ENCODE measurements around the gene KRT6B.

The KRT6B gene

GRCh38 chr12:52435659-52435999, 16.3 kb downstream of the KRT6B start:
- DNase-seq: no peak

GRCh38 chr12:52434760-52435530, 17.0 kb downstream of the KRT6B start:
- DNase-seq: no peak

GRCh38 chr12:52434081-52434733, 17.7 kb downstream of the KRT6B start, which contains the start of gene KRT75:
TSS of gene KRT75 (minus strand) at chr12:52434371. CDS start at chr12:52434304, 67 bp downstream.
- DNase-seq: no peak

- no peak for DNase-seq
These were observed 18.4 kb downstream of the KRT6B start for GRCh38 chr12:52433501-52434080.

GRCh38 chr12:52432559-52433207, 19.3 kb downstream of the KRT6B start:
- no peak for DNase-seq

GRCh38 chr12:52428121-52428520, 23.8 kb downstream of the KRT6B start:
- DNase-seq: no peak

GRCh38 chr12:52427083-52427482, 24.9 kb downstream of the KRT6B start:
- DNase-seq: no peak

- no peak for DNase-seq
These were observed 25.9 kb downstream of the KRT6B start for GRCh38 chr12:52426034-52426433.

GRCh38 chr12:52425466-52425865, 26.5 kb downstream of the KRT6B start:
- no peak for DNase-seq

- DNase-seq: peak; percentile 37
These were observed 28.1 kb downstream of the KRT6B start for GRCh38 chr12:52423661-52424500.

- no peak for DNase-seq
These were observed 28.9 kb downstream of the KRT6B start for GRCh38 chr12:52423035-52423434.

GRCh38 chr12:52419656-52420055, 32.3 kb downstream of the KRT6B start:
- no peak for DNase-seq

- DNase-seq: no peak
These were observed 33.3 kb downstream of the KRT6B start for GRCh38 chr12:52418576-52419110.

- peak; percentile 73 for DNase-seq
These were observed 34.2 kb downstream of the KRT6B start for GRCh38 chr12:52417740-52418139.

- no peak for DNase-seq
These were observed 35.2 kb downstream of the KRT6B start for GRCh38 chr12:52416795-52417194.

GRCh38 chr12:52415870-52416750, 35.8 kb downstream of the KRT6B start:
- no peak for DNase-seq

- DNase-seq: no peak
These were observed 37.0 kb downstream of the KRT6B start for GRCh38 chr12:52414936-52415335.

- no peak for DNase-seq
These were observed 38.1 kb downstream of the KRT6B start for GRCh38 chr12:52413782-52414345.

- no peak for DNase-seq
These were observed 38.7 kb downstream of the KRT6B start for GRCh38 chr12:52413202-52413601.

GRCh38 chr12:52411815-52412214, 40.1 kb downstream of the KRT6B start:
- DNase-seq: no peak

Data from NCI-H510A treated with DMSO at 0.1 percent for 48 hours (cell line).